Activated CD8-positive, alpha-beta memory T cell treated with anti-CD3 and anti-CD28 coated beads, Interleukin-2, amount 50 U/mL, for 4 hours (primary cell): ENCODE results near the gene TNRC6B.
A peak's percentile ranks its signal among the peaks of the same experiment; 100 is the strongest.

Experiments
- DNase-seq: peaks from one replicate; pipeline ENCODE4 v3.0.0-alpha.2; 2020

TNRC6B gene

GRCh38 chr22:40330615-40331014 lies 152.9 kb downstream of the TNRC6B start:
- no peak for DNase-seq

- no peak for DNase-seq
These were observed 154.0 kb downstream of the TNRC6B start for GRCh38 chr22:40331706-40332105.

GRCh38 chr22:40332319-40332781 lies 154.6 kb downstream of the TNRC6B start:
- DNase-seq: no peak

- no peak for DNase-seq
These were observed 156.3 kb downstream of the TNRC6B start for GRCh38 chr22:40334060-40334459.

DNA sequence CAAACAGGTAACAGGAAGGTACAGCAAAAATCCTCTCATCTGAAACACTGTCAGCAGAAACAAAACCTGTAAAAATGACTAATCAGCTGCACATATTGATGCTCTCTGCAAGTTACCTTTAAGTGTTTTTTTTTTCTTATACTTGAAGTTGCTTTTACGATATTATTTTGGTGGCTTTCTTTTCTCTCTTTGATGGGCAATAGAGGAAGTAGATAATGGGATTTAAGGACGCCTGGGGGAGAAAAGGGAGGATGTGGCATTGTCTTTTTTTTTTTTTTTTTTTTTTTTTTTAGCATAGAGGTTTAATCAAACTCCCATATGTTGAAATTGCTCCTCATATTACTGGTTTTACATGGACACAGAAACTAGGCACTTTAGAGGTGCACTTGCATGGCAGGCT lies 157.2 kb downstream of the TNRC6B start:
- DNase-seq: no peak

DNA sequence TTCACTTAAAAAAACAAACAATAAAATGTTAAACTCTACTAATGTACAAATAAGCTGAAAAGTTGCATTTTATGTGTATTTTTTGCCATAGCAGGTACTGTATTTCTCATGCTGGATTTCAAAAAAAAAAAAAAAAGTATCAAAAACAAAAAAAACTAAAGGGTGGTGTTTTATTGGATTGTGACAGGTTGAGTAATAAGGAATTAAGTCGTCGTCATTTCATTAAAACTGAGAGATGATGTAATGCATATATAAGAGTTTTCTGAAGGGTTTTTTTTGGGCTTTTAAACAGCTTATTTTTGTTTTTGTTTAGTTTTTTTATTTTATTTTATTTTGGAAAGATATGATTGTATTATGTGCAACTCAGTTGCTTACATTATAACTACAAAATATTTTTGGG lies 157.6 kb downstream of the TNRC6B start:
- no peak for DNase-seq

- no peak for DNase-seq
These were observed 162.3 kb downstream of the TNRC6B start for GRCh38 chr22:40340044-40340443.

DNA sequence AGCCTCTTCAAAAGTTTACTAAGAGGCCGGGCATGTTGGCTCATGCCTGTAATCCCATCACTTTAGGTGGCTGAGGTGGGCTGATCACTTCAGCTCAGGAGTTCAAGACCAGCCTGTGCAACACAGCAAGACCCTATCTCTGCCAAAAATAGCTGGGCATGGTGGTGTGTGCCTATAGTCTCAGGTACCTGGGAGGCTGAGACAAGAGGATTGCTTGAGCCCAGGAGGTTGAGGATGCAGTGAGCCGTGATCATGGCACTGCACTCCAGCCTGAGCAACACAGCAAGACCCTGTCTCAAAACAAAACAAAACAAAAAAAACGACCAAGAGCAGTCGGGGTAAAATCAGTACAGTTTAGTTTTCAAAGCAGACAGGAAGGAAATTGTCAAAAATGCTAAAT lies 163.9 kb downstream of the TNRC6B start:
- no peak for DNase-seq

DNA sequence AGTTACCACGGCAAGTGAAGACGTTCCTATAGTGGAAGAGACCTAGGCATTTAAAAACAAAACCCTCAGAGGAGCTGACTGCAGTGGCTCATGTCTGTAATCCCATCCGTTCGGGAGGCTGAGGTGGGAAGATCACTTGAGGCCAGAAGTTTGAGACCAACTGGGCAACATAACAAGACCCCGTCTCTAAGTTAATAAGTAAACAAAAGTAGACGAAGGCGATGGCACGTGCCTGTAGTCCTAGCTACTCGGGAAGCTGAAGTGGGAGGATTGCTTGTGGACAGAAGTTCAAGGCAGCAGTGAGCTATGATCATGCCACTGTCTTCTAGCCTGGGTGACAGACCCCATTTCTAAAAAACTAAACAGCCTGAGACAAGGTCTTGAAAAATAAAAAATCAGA lies 164.8 kb downstream of the TNRC6B start:
- no peak for DNase-seq

GRCh38 chr22:40345271-40345670 lies 167.5 kb downstream of the TNRC6B start:
- peak; percentile 44 for DNase-seq

DNA sequence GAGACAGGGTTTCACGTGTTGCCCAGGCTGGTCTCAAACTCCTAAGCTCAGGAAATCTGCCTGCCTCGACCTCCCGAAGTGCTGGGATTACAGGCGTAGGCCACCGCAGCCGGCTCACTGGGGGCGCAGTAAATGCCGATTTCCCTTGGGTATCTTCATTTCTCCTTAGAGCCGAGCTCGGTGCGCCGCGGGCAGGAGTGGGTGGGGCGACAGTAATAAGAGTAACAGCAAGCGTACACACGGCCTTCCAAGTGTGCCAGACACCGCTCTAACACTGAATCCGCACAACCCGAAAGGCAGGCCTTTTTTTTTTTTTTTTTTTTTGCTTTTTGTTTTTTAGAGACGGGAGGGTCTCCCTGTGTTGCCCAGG lies 168.1 kb downstream of the TNRC6B start:
- DNase-seq: peak; percentile 57

GRCh38 chr22:40346185-40347118 lies 168.7 kb downstream of the TNRC6B start, which contains the start of gene ADSL:
Gene ADSL (plus strand): TSS chr22:40346500. CDS start chr22:40346559, 59 bp downstream.
- peak; percentile 85 for DNase-seq

DNA sequence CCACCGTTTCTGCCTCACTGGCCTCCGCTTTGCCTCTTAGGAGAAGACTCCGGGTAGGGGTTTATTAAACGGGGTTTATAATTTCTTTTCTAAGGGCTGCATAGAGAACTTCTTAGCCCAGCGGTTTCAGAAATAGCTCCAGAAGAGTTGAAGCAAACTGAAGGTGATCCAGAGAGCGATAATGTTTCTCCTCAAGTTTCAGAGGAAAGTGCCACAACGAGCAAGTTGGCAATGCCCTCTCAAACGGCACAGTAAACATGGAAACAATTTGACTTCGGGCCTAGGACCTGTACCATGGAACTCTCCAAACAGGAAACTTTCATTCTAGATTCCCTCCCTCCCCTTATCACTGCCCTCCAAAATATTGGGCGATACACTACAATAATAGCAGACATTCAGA lies 169.6 kb downstream of the TNRC6B start:
- DNase-seq: no peak

- DNase-seq: peak; percentile 68
These were observed 170.4 kb downstream of the TNRC6B start for GRCh38 chr22:40348025-40348658.

DNA sequence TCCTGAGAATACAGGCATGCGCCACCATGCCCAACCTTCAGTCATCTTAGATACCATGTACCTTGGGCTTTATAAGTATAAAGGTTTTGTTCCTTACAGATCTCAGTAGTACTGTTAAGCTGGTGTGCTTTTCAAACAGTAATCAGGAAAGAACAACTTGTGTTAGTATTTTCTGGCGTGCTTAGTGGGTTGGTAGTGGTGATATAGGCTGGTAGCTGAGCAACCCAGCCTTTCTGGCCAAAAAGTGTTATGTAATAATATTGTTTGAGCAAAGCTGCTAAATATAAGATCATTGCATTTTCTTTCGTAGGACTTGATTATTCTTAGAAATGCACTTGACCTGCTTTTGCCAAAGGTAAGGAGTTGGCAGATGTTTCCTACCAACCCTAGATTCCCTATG lies 175.0 kb downstream of the TNRC6B start:
- no peak for DNase-seq

GRCh38 chr22:40361100-40361499 lies 183.4 kb downstream of the TNRC6B start:
- no peak for DNase-seq

DNA sequence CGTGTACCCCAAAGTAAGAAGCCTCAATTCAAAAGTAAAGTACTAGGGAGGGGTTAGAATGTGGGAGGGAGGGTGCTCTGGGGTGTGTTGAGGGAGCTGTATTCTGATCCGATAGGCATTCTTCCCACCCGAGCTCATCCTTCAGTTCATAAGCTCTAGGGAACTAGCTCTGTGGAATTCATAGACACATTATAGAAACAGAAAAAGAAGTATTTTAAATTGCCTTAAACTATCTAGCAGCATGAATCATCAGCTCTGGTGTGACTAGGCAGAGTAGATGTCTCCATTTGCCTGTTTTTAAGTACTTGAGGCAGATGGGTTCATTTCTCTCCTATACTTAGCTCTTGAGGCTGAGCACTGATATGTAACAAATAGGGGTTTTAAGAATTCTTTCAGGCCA lies 185.3 kb downstream of the TNRC6B start:
- no peak for DNase-seq

DNA sequence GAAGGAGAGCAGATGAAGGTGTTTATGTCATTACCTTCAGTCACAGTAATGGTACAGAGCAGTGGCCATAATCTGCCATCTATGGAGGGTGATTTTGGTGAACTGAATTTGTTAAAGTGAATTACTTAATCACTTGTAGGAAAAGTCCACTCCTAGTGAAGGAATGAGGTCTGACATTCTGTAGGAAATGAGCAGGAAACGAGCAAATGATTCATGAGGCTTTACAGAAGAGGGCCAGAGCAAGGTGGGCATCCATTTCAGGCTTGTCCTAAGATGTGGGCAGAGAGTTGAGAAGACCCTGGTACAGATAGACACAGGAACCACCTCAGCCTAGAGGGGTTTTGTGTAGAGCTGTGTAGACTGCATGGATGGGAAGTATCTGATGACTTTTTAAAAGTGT lies 186.7 kb downstream of the TNRC6B start:
- DNase-seq: no peak

- no peak for DNase-seq
These were observed 188.3 kb downstream of the TNRC6B start for GRCh38 chr22:40366068-40366467.

GRCh38 chr22:40367342-40367741 lies 189.6 kb downstream of the TNRC6B start:
- no peak for DNase-seq

- no peak for DNase-seq
These were observed 190.3 kb downstream of the TNRC6B start for GRCh38 chr22:40368016-40368415.

GRCh38 chr22:40368836-40369235 lies 191.1 kb downstream of the TNRC6B start:
- no peak for DNase-seq

DNA sequence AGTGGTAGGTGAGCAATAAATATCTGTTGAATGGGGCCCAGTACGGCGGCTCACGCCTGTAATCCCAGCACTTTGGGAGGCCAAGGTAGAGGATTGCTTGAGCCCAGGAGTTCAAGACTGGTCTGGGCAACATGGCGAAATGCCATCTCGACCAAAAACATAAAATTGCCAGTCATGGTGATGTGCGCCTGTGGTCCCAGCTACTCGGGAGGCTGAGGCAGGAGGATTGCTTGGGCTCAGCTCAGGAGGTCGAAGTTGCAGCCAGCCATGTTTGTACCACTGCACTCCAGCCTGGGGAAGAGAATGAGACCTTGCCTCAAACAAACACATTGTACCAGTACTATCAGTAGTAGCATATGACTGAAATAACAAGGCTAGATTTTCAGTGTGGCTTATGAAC lies 196.8 kb downstream of the TNRC6B start:
- DNase-seq: no peak

- DNase-seq: no peak
These were observed 198.4 kb downstream of the TNRC6B start for GRCh38 chr22:40376149-40376548.
